MM.1S (cell line): ENCODE results near the gene KANK4.

ENCODE experiments used
- CTCF ChIP-seq: fragments of 300-600 bp; sonication (generic); IDR thresholded peaks from 2 replicates; pipeline ENCODE4 v1.5.1; 2016; ENCODE audit warnings: antibody characterized with exemption, low read length, mixed read lengths
- EZH2 ChIP-seq: fragments of 300-600 bp; sonication (generic); optimal IDR thresholded peaks from 2 replicates; pipeline ENCODE3; 2017; ENCODE audit warnings: low read depth, mild to moderate bottlenecking, antibody characterized with exemption, low read length, mixed read lengths
- EZH2phosphoT487 ChIP-seq: fragments of 300-600 bp; sonication (generic); IDR thresholded peaks from 2 replicates; pipeline ENCODE4 v1.6.1; 2018; ENCODE audit warnings: antibody characterized with exemption, low read length

GRCh38 chr1:62343911-62344310, 24.7 kb upstream of the KANK4 start:
- TF ChIP-seq CTCF = no peak
- TF ChIP-seq EZH2 = no peak
- no peak for TF ChIP-seq EZH2phosphoT487
